Bone marrow (tissue), 2 donors: ENCODE results near the gene GULP1.

Source experiments
- DNase-seq, 2 donors: peaks; one replicate each; lab custom pipeline; 2025; lab: John Stamatoyannopoulos, UW

The GULP1 gene

GRCh38 chr2:188473306-188473705 lies 181.6 kb downstream of the GULP1 start:
- no peak for DNase-seq

GRCh38 chr2:188474316-188474715 lies 182.6 kb downstream of the GULP1 start:
- DNase-seq = no peak

DNA sequence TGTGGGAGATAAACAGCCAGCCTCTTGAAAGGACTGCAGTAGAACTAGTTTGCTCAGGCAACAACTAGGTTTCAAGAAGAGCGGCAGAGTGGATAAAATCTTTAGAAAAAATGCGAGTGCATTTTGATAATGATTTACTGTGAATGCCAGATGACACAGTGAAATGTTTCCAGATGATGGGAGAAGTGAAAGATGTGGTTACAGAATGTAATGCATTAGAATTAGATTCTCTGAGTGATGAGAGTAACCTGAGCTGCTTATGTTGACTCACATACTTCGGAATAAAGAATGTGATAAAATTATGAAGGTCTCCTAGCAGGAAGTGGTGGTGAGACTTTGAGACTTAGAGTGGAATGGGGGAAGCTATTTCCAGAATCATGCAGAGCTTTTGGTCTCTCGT lies 184.3 kb downstream of the GULP1 start:
- DNase-seq = no peak

GRCh38 chr2:188477564-188478103 lies 186.0 kb downstream of the GULP1 start:
- no peak for DNase-seq

- DNase-seq = no peak
These were observed 187.1 kb downstream of the GULP1 start for GRCh38 chr2:188478724-188479123.

GRCh38 chr2:188481474-188481873 lies 189.8 kb downstream of the GULP1 start:
- no peak for DNase-seq

DNA sequence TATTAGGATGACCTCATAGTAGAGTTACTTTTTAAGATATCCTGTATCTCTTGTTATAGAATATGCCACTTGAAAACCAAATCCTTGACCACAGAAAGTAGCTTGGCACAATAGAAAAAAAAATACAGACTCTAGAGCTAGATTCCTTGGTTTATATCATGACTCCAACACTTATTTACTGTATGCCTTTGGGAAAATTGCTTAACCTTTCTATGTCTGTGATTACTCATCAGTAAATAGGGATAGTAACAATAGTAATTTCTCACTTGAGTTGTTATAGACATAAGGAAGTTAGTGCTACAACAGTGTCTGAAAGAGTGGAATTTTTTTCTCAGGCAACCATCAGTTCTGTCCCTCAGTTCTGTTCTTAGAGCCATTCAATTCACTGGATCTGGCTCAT lies 193.8 kb downstream of the GULP1 start:
- no peak for DNase-seq

- DNase-seq = no peak
These were observed 201.1 kb downstream of the GULP1 start for GRCh38 chr2:188492751-188493150.

GRCh38 chr2:188494906-188495305 lies 203.2 kb downstream of the GULP1 start:
- no peak for DNase-seq

- no peak for DNase-seq
These were observed 204.3 kb downstream of the GULP1 start for GRCh38 chr2:188495969-188496431.

GRCh38 chr2:188497726-188498125 lies 206.1 kb downstream of the GULP1 start:
- DNase-seq = no peak

GRCh38 chr2:188503975-188504374 lies 212.3 kb downstream of the GULP1 start:
- DNase-seq = no peak

GRCh38 chr2:188506843-188507242 lies 215.2 kb downstream of the GULP1 start:
- no peak for DNase-seq

DNA sequence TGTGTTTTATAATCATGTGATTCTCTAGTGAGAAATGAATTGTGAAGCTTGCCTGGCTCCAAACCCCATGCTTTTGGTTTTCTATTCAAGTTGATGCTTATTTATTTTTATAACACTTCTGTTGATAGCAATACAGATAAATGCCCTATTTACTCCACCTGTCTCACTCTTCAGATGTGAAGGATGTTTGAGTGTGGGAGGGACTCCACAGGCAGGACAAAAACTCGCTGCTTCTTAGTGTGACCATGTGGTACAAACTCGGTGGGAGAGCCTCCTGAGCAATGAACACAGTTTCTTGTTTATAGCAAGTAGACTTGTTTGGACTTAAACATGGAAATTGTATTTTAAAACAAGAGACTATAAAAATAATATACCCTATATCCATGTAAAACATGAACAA lies 219.7 kb downstream of the GULP1 start:
- no peak for DNase-seq

DNA sequence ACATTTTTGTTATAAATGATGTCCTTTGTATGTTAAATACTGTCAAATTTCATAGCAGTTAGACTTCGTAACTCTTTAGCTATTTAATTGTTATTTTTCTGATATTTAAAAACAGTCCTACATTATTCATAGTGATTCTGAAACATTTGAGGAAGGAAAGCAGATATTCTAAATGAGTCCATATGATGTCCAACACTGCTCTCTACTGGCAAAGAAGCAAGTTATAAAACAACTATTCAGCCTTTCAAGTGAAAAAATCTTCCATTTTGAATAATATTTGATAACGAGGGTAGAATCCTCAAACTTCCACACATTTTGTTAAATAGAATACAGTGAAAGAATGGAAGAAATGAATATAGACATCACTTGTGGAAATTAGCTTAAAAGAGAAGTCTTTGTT lies 220.8 kb downstream of the GULP1 start:
- peak in 1 of 2 donors; percentile 4 for DNase-seq

- no peak for DNase-seq
These were observed 224.2 kb downstream of the GULP1 start for GRCh38 chr2:188515918-188516317.

DNA sequence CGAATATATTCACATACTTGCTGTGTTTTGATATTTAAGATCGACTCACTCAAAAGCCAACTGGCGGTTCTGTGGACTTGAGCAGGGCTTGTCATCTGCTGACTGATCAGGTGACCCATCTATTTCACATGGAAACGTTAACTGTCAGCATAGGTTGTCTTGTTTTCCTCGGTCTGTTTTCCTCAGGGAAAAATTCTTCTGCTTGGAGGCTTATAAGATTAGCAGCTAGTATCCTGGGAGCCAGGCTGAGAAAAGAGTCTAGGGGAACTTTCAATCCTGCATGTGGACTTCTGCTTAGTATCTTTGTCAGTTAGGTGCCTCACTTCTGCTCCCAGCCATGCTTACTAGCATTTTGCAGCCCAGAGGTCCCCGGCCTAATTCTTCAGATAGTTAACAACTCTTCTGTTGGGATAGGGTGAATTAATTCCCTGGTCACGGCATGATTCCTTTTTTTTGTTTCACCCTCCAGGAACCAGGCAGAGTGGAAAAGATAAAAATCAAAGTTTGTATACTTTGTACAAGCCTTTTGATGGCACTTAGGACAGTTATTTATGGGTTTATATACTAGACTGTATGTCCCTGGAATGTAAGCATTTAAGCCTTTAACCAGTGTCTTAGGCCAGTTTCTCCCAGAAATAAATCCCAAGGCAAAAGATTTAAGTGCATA lies 226.0 kb downstream of the GULP1 start:
- DNase-seq = no peak

DNA sequence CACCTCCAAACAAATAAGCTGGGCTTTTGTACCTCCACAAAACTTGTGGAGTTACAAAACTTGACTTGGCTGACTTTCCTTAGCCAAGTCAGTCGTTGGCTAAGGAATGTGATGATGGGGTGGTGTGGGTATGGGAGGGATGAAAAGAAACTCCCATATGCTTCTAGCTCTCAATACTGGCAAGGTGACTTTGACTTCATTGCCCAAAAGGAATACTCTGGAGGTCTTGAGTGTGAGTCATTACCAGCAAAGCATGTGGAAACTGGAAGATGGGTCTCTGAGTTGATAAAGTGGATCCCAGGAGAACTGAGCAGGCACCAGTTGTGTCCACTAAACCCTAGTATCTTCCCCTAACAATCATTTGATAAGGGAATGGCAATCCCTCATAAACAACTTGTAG lies 226.7 kb downstream of the GULP1 start:
- DNase-seq = no peak

DNA sequence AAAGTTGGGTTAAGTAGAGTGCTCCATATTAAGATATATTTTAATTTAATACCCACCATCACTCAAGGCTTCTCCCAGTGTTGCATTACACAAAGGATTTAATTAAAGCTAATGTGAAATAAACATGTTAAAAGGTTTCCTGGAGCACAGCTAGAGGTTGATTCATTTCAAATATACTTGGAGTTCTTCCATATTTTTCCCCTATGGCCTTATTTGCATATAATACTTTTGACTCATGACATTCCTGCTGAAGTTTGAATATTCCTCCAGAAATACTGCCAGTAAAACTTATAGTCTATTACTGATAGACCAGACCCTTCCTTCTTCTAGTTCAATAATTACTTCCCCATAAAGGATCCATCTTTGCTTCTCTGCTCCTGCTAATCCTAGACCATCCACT lies 227.5 kb downstream of the GULP1 start:
- DNase-seq = no peak

DNA sequence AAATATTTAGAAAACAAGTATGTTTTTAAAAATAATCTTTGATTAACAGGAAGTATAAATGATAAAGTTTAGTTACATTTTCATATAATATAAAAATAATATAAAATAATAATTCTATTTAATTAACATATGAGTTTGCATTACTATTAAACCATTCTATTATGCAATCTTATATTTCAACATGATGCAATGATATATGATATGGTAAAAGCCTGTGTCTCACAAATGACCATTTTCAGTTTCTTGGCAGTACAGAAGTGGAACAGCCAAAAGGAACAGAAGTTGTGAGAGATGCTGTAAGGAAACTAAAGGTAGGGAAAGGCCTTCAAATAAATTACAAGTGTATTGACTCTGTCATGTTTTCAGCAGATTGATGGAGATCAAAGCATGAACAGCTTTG lies 230.8 kb downstream of the GULP1 start:
- no peak for DNase-seq

DNA sequence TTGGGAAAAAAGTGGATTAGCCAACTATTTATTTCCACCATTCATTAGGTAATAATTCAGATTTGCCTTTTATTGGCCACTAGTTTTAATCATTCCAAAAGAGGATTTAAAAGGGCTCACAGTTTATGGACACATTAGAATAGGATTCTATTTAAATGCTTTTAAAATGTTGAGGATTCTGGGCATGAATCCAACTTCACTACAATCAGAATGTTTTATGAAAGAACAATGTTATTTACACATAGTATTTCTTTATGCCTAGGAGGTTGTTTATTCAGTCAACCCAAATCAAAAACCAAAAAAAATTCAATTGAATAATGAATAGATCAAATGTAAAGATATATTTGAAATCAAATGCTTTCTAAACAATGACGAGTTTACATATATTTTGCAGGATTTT lies 232.2 kb downstream of the GULP1 start:
- no peak for DNase-seq

GRCh38 chr2:188524519-188525113 lies 232.9 kb downstream of the GULP1 start:
- peak in 1 of 2 donors; percentile 12 for DNase-seq

- no peak for DNase-seq
These were observed 235.0 kb downstream of the GULP1 start for GRCh38 chr2:188526701-188527100.

GRCh38 chr2:188527141-188527540 lies 235.5 kb downstream of the GULP1 start:
- DNase-seq = no peak
